GM19023 (cell line): ENCODE data around the gene OPN1SW.

Source experiments
- ATAC-seq: cut with Tn5 transposase; IDR thresholded peaks from one replicate; pipeline ENCODE4 v1.9.1; 2021; ENCODE audit warnings: mild to moderate bottlenecking, moderate library complexity; ENCODE audit not compliant: unreplicated experiment

OPN1SW gene

GRCh38 chr7:128794020-128794419 is 18.4 kb upstream of the OPN1SW start:
- no peak for ATAC-seq

- ATAC-seq: no peak
These were observed 17.6 kb upstream of the OPN1SW start for GRCh38 chr7:128793181-128793547.

- ATAC-seq: no peak
These were observed 17.0 kb upstream of the OPN1SW start for GRCh38 chr7:128792471-128793180.

GRCh38 chr7:128791972-128792327 is 16.4 kb upstream of the OPN1SW start:
- ATAC-seq: no peak

GRCh38 chr7:128791121-128791971 is 15.8 kb upstream of the OPN1SW start, which contains the start of gene CCDC136:
TSS of gene CCDC136 (plus strand) at chr7:128791968. CDS start at chr7:128792412, 444 bp downstream.
- ATAC-seq: peak; percentile 84

- peak; percentile 26 for ATAC-seq
These were observed 14.9 kb upstream of the OPN1SW start for GRCh38 chr7:128790315-128791041.

GRCh38 chr7:128788446-128789412 is 13.1 kb upstream of the OPN1SW start:
- ATAC-seq: no peak

GRCh38 chr7:128785738-128786137 is 10.1 kb upstream of the OPN1SW start:
- ATAC-seq: no peak

- ATAC-seq: no peak
These were observed 7.7 kb upstream of the OPN1SW start for GRCh38 chr7:128783143-128783861.

GRCh38 chr7:128781851-128782250 is 6.3 kb upstream of the OPN1SW start:
- ATAC-seq: no peak

GRCh38 chr7:128781126-128781525 is 5.5 kb upstream of the OPN1SW start:
- ATAC-seq: no peak

- no peak for ATAC-seq
These were observed 3.4 kb upstream of the OPN1SW start for GRCh38 chr7:128778946-128779345.

- no peak for ATAC-seq
These were observed 1.8 kb upstream of the OPN1SW start for GRCh38 chr7:128777156-128778123.

- no peak for ATAC-seq
These were observed 673 bp downstream of the OPN1SW start for GRCh38 chr7:128774921-128775320.

GRCh38 chr7:128774029-128774689 is 1.4 kb downstream of the OPN1SW start:
- ATAC-seq: no peak

- ATAC-seq: no peak
These were observed 2.0 kb downstream of the OPN1SW start for GRCh38 chr7:128773604-128774003.

GRCh38 chr7:128770233-128770632 is 5.4 kb downstream of the OPN1SW start:
- ATAC-seq: no peak

GRCh38 chr7:128767475-128768110 is 8.0 kb downstream of the OPN1SW start:
- no peak for ATAC-seq
